AG09319 (cell line): ENCODE data around the gene CNTN4.

Experiments
- DNase-seq: peaks from one replicate; pipeline ENCODE4 v3.0.0-alpha.2; 2010; ENCODE audit warnings: low read depth; ENCODE audit errors: extremely low read depth
- CTCF ChIP-seq: IDR thresholded peaks from 2 replicates; pipeline ENCODE4 v1.5.1; 2011; ENCODE audit warnings: low read depth, mild to moderate bottlenecking, inconsistent platforms, low read length, moderate library complexity

CNTN4 gene

GRCh38 chr3:2599471-2599870 is 500.8 kb downstream of the CNTN4 start:
- no peak for TF ChIP-seq CTCF
- DNase-seq, result no peak

- no peak for TF ChIP-seq CTCF
- DNase-seq, result no peak
Measured at GRCh38 chr3:2603692-2604289, 505.1 kb downstream of the CNTN4 start.

GRCh38 chr3:2614578-2614977 is 515.9 kb downstream of the CNTN4 start:
- no peak for TF ChIP-seq CTCF
- no peak for DNase-seq

- TF ChIP-seq CTCF, result no peak
- DNase-seq, result no peak
Measured at GRCh38 chr3:2615080-2615479, 516.4 kb downstream of the CNTN4 start.

GRCh38 chr3:2623436-2623835 is 524.8 kb downstream of the CNTN4 start:
- TF ChIP-seq CTCF, result no peak
- DNase-seq, result no peak

GRCh38 chr3:2628117-2628516 is 529.5 kb downstream of the CNTN4 start:
- no peak for TF ChIP-seq CTCF
- no peak for DNase-seq

GRCh38 chr3:2635511-2635910 is 536.8 kb downstream of the CNTN4 start:
- no peak for TF ChIP-seq CTCF
- DNase-seq, result no peak
